H1 (cell line): ENCODE results near the gene TPO. TPM values are rescaled to one million over a fixed set of nuclear protein-coding genes. Genes with fewer than 3 reads are reported as not detected.

Source experiments
- CTCF ChIA-PET: fragments of 300-600 bp; sonication (Branson Sonifier 250); formaldehyde crosslinking; loops from one replicate; lab custom pipeline; 2021; ENCODE audit not compliant: partially characterized antibody; lab: Charles Lee
- POLR2A ChIA-PET: fragments of 300-600 bp; sonication (Branson Sonifier 250); formaldehyde crosslinking; loops from one replicate; lab custom pipeline; 2021; ENCODE audit warnings: inconsistent platforms; ENCODE audit not compliant: partially characterized antibody; lab: Charles Lee
- DNase-seq, 2 experiments: peaks; one replicate each; pipeline versions ENCODE4 v3.0.0 to v3.0.0-alpha.2; 2010 to 2022; ENCODE audit warnings: low spot score in 2 of 2, low read depth in 1 of 2, mixed read lengths in 1 of 2
- FAIRE-seq: peaks from 2 replicates; lab custom pipeline; 2011; peaks lifted over from hg19 to GRCh38; lab: Jason Lieb, UNC
- H2AFZ ChIP-seq: 2 replicates; pipeline ENCODE4 v1.8.1; 2012; ENCODE audit warnings: low read length, inconsistent platforms
- H2AK5ac ChIP-seq: 2 replicates; pipeline ENCODE4 v1.6.1; 2013; ENCODE audit warnings: low read depth, low read length
- H2BK120ac ChIP-seq: replicated peaks from 2 replicates; pipeline ENCODE3; 2013; ENCODE audit warnings: low read depth, low read length, inconsistent platforms
- H2BK12ac ChIP-seq: 2 replicates; pipeline ENCODE4 v1.6.1; 2013; ENCODE audit warnings: low read depth, low read length
- H2BK15ac ChIP-seq: 2 replicates; pipeline ENCODE4 v1.6.1; 2013; ENCODE audit warnings: low read length
- H2BK20ac ChIP-seq: 2 replicates; pipeline ENCODE4 v1.6.1; 2013; ENCODE audit warnings: low read length
- H2BK5ac ChIP-seq: 2 replicates; pipeline ENCODE4 v1.6.1; 2013; ENCODE audit warnings: low read depth, low read length
- H3K14ac ChIP-seq: 2 replicates; pipeline ENCODE4 v1.6.1; 2013; ENCODE audit warnings: inconsistent platforms; ENCODE audit not compliant: insufficient read length
- H3K18ac ChIP-seq: 2 replicates; pipeline ENCODE4 v1.6.1; 2013; ENCODE audit warnings: low read length; ENCODE audit errors: extremely low read depth
- H3K23ac ChIP-seq: 2 replicates; pipeline ENCODE4 v1.6.1; 2013; ENCODE audit warnings: inconsistent platforms; ENCODE audit not compliant: insufficient read length
- H3K23me2 ChIP-seq: 2 replicates; pipeline ENCODE4 v1.6.1; 2013; ENCODE audit warnings: low read depth, low read length
- H3K27ac ChIP-seq: 2 replicates; pipeline ENCODE4 v1.6.1; 2011; ENCODE audit warnings: low read depth, low read length, inconsistent platforms
- H3K27me3 ChIP-seq, 4 experiments: replicated peaks in 1 of 4; 1 replicate in 1 of 4; 2 replicates in 3 of 4; pipeline versions ENCODE4 v1.6.1 to v1.8.1; 2011 to 2013; ENCODE audit warnings: low read length in 3 of 4, mild to moderate bottlenecking in 3 of 4, inconsistent platforms in 2 of 4, mixed read lengths in 2 of 4, moderate library complexity in 1 of 4; ENCODE audit not compliant: control insufficient read depth in 3 of 4, insufficient read depth in 3 of 4; ENCODE audit errors: extremely low read depth in 1 of 4
- H3K36me3 ChIP-seq, 4 experiments: 2 replicates each; pipeline versions ENCODE4 v1.6.1 to v1.8.1; 2011 to 2013; ENCODE audit warnings: mild to moderate bottlenecking in 4 of 4, low read length in 3 of 4, moderate library complexity in 2 of 4, control low read depth in 1 of 4, inconsistent platforms in 1 of 4; ENCODE audit not compliant: insufficient read depth in 4 of 4, control insufficient read depth in 2 of 4
- H3K4ac ChIP-seq: replicated peaks from 2 replicates; pipeline ENCODE3; 2013; ENCODE audit warnings: low read length, low read depth, mixed read lengths, inconsistent platforms; ENCODE audit not compliant: insufficient read length
- H3K4me1 ChIP-seq, 4 experiments: replicated peaks in 1 of 4; 1 replicate in 1 of 4; 2 replicates in 3 of 4; pipeline versions ENCODE4 v1.6.1 to v1.8.1; 2011 to 2013; ENCODE audit warnings: low read length in 3 of 4, inconsistent platforms in 2 of 4, mixed read lengths in 1 of 4; ENCODE audit not compliant: insufficient read depth in 4 of 4, control insufficient read depth in 3 of 4
- H3K4me2 ChIP-seq, 2 experiments: 2 replicates each; pipeline versions ENCODE4 v1.6.1 to v1.8.1; 2011 to 2013; ENCODE audit warnings: low read depth in 2 of 2, low read length in 2 of 2, control low read depth in 1 of 2, inconsistent platforms in 1 of 2, mild to moderate bottlenecking in 1 of 2; ENCODE audit not compliant: insufficient read depth in 1 of 2
- H3K4me3 ChIP-seq, 4 experiments: fragments of 200-600, 300-600 bp in 1 of 4; sonication (generic), shearing (Covaris generic), sonication (Bioruptor Twin) in 1 of 4; 2 replicates each; pipeline versions ENCODE4 v1.5.1 to v1.8.1; 2011 to 2016; ENCODE audit warnings: low read length in 4 of 4, low read depth in 3 of 4, control low read depth in 2 of 4, inconsistent platforms in 2 of 4, mild to moderate bottlenecking in 2 of 4, mixed read lengths in 1 of 4, moderate library complexity in 1 of 4; ENCODE audit not compliant: insufficient read depth in 2 of 4; ENCODE audit errors: extremely low read depth in 1 of 4
- H3K56ac ChIP-seq: replicated peaks from 2 replicates; pipeline ENCODE3; 2013; ENCODE audit warnings: low read depth, mild to moderate bottlenecking, mixed read lengths, low read length, inconsistent platforms; ENCODE audit not compliant: insufficient read length
- H3K79me1 ChIP-seq: 2 replicates; pipeline ENCODE4 v1.6.1; 2013; ENCODE audit warnings: low read depth, low read length, control low read depth
- H3K79me2 ChIP-seq, 2 experiments: 2 replicates each; pipeline versions ENCODE4 v1.6.1 to v1.8.1; 2012 to 2013; ENCODE audit warnings: low read length in 2 of 2, mild to moderate bottlenecking in 2 of 2, inconsistent platforms in 1 of 2; ENCODE audit not compliant: insufficient read depth in 2 of 2, control insufficient read depth in 1 of 2
- H3K9ac ChIP-seq, 4 experiments: replicated peaks in 1 of 4; 1 replicate in 1 of 4; 2 replicates in 3 of 4; pipeline versions ENCODE4 v1.6.1 to v1.8.1; 2011 to 2013; ENCODE audit warnings: low read depth in 3 of 4, low read length in 3 of 4, control low read depth in 2 of 4, mild to moderate bottlenecking in 2 of 4, moderate library complexity in 2 of 4, inconsistent platforms in 1 of 4; ENCODE audit errors: extremely low read depth in 1 of 4
- H3K9me3 ChIP-seq, 2 experiments: 2 replicates each; pipeline versions ENCODE4 v1.6.1 to v1.8.1; 2012 to 2013; ENCODE audit warnings: mild to moderate bottlenecking in 2 of 2, moderate library complexity in 2 of 2, control low read depth in 1 of 2, inconsistent platforms in 1 of 2, low read depth in 1 of 2, low read length in 1 of 2, mixed read lengths in 1 of 2; ENCODE audit not compliant: insufficient read depth in 2 of 2
- H4K20me1 ChIP-seq, 2 experiments: replicated peaks in 1 of 2; 2 replicates each; pipeline versions ENCODE3 to v1.8.1; 2011 to 2013; ENCODE audit warnings: inconsistent platforms in 2 of 2, low read length in 2 of 2, mild to moderate bottlenecking in 1 of 2; ENCODE audit not compliant: insufficient read depth in 2 of 2, control insufficient read depth in 1 of 2
- H4K5ac ChIP-seq: 2 replicates; pipeline ENCODE4 v1.6.1; 2013; ENCODE audit warnings: low read length, low read depth, mixed read lengths, inconsistent platforms; ENCODE audit not compliant: insufficient read length
- H4K8ac ChIP-seq: 2 replicates; pipeline ENCODE4 v1.8.0; 2013; ENCODE audit warnings: mild to moderate bottlenecking, moderate library complexity, low read length, inconsistent platforms; ENCODE audit not compliant: insufficient read depth; ENCODE audit errors: extremely low read depth
- H4K91ac ChIP-seq: replicated peaks from 2 replicates; pipeline ENCODE3; 2013; ENCODE audit warnings: low read length, mixed read lengths, inconsistent platforms; ENCODE audit not compliant: insufficient read length
- CHD1 ChIP-seq: IDR thresholded peaks from 2 replicates; pipeline ENCODE4 v1.6.1; 2012; ENCODE audit warnings: low read depth, low read length, improper control_type of control experiment
- FOSL1 ChIP-seq: IDR thresholded peaks from 2 replicates; pipeline ENCODE4 v1.6.1; 2011; ENCODE audit warnings: mild to moderate bottlenecking, low read depth, low read length, moderate library complexity; ENCODE audit not compliant: insufficient read depth
- JUN ChIP-seq: IDR thresholded peaks from 2 replicates; pipeline ENCODE4 v1.6.1; 2011; ENCODE audit warnings: low read depth, mild to moderate bottlenecking, improper control_type of control experiment, low read length
- NANOG ChIP-seq: IDR thresholded peaks from 2 replicates; pipeline ENCODE4 v1.6.1; 2011; ENCODE audit warnings: low read length, low read depth, mild to moderate bottlenecking, inconsistent platforms; ENCODE audit not compliant: insufficient read depth, poor library complexity, severe bottlenecking
- POLR2A ChIP-seq, 2 experiments: IDR thresholded peaks; 1 replicate in 1 of 2; 2 replicates in 1 of 2; pipeline ENCODE4 v1.6.1; 2011; ENCODE audit warnings: low read depth in 2 of 2, low read length in 2 of 2, mild to moderate bottlenecking in 2 of 2; ENCODE audit errors: control extremely low read depth in 1 of 2
- SUZ12 ChIP-seq: fragments of 200-600 bp; sonication (generic); IDR thresholded peaks from 2 replicates; pipeline ENCODE4 v1.6.1; 2012; ENCODE audit warnings: mild to moderate bottlenecking, inconsistent platforms, low read length, moderate library complexity, mixed read lengths
- TBP ChIP-seq: IDR thresholded peaks from 2 replicates; pipeline ENCODE4 v1.6.1; 2011; ENCODE audit warnings: low read depth, low read length, improper control_type of control experiment
- ZNF274 ChIP-seq: IDR thresholded peaks from 2 replicates; pipeline ENCODE4 v1.7.0; 2012; ENCODE audit warnings: low read length, borderline replicate concordance; ENCODE audit errors: extremely low read depth
- WGBS, 2 experiments: shearing (Covaris generic) in 1 of 2; methylation state at CpG; one replicate each; pipeline versions ENCODE4 v1.1.6 to v1.1.7; 2013 to 2015; ENCODE audit warnings: low lambda C conversion rate in 2 of 2, mixed read lengths in 2 of 2, inconsistent platforms in 1 of 2, low coverage in 1 of 2, missing lambda C conversion rate in 1 of 2; ENCODE audit not compliant: insufficient replicate concordance in 2 of 2, insufficient coverage in 1 of 2, insufficient read length in 1 of 2; ENCODE audit errors: extremely low coverage in 1 of 2, missing lambda C conversion rate in 1 of 2; 5-methylcytosine and 5-hydroxymethylcytosine counted together
- polyA plus RNA-seq, 7 experiments: library from polyadenylated mRNA; depleted of rRNA in 3 of 7; stranded (reverse) in 5 of 7; unstranded in 2 of 7; fragments of >200 nt in 5 of 7; fragments of 200-250 nt in 2 of 7; gene quantifications; 1 replicate in 5 of 7; 2 replicates in 1 of 7; 4 replicates in 1 of 7; pipeline versions ENCODE4 v1.2.1 to v1.2.3, GENCODE V29; 2011 to 2013; ENCODE audit warnings: missing spikeins in 2 of 7, mixed read lengths in 2 of 7
- total RNA-seq: library from RNA; stranded (reverse); fragmentation: NEBNext Ultra II Directional; extraction: Animal tissue kit (Norgen Biotek cat#: 25700); gene quantifications from 2 replicates; pipeline ENCODE4 v1.2.1, GENCODE V29; 2021
- TF ChIP-seq, protein P1 (sequence below), 3 experiments: IDR thresholded peaks; 1 replicate in 2 of 3; 2 replicates in 1 of 3; pipeline versions ENCODE4 v1.5.1 to v1.6.1; 2011; ENCODE audit warnings: low read length in 3 of 3, mild to moderate bottlenecking in 3 of 3, inconsistent platforms in 2 of 3, low read depth in 1 of 3, moderate library complexity in 1 of 3; ENCODE audit not compliant: insufficient read depth in 1 of 3; ENCODE audit errors: control extremely low read depth in 1 of 3

TPO gene
- total and polyA plus RNA-seq, 2 of the 8 experiments (the other 6 are each of a cell fraction or from before 2014, with no cell fraction given) = not detected

DNA sequence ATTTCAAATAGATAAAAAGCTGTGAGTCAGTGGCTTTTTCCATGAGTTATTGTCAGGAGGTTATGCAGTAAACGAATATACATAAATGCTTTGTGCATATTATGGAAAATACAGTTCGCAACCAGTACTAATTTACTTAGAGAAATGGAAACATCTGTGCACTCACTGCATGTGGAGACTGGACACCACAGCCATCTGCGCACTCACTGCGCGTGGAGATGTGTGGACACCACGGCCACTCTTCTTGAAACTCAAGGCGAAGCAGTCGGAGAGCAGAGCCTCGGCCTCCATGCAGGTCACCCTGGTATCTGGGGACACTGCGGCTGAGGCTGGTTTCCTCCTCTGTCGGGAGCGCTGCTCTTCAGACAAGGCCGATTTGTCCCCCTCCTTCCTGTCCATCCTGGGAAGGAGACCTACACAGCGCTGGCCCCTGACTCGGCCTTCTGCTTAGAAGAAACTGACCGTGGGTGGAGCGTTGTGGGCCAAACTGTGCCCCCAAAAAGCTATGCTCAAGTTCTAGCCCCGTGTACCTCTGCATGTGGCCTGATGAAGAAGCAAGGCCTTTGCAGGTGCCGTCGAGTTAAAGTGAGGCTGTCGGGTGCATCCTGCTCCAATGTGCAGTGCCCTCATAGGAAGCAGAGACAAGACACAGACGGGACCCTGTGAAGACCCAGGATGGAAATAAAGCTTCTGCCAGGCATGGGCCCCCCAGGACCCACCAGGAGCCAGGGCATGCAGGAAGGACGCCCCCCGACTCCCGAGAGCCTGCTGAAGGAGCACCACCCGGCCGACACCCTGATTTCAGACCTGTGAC, 88.0 kb downstream of the TPO start:
- H3K23ac ChIP-seq = no peak overlapping the region
- ChIA-PET POLR2A (no interaction called here), CTCF (interaction anchor here (1.1 kb wide), 1 partner anchor 13 kb away, joined by 4 read pairs; no protein-coding TSS in a partner anchor)
- no peak for TF ChIP-seq ZNF274
- no peak for TF ChIP-seq TBP
- TF ChIP-seq, protein P1, sequence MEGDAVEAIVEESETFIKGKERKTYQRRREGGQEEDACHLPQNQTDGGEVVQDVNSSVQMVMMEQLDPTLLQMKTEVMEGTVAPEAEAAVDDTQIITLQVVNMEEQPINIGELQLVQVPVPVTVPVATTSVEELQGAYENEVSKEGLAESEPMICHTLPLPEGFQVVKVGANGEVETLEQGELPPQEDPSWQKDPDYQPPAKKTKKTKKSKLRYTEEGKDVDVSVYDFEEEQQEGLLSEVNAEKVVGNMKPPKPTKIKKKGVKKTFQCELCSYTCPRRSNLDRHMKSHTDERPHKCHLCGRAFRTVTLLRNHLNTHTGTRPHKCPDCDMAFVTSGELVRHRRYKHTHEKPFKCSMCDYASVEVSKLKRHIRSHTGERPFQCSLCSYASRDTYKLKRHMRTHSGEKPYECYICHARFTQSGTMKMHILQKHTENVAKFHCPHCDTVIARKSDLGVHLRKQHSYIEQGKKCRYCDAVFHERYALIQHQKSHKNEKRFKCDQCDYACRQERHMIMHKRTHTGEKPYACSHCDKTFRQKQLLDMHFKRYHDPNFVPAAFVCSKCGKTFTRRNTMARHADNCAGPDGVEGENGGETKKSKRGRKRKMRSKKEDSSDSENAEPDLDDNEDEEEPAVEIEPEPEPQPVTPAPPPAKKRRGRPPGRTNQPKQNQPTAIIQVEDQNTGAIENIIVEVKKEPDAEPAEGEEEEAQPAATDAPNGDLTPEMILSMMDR (IDR thresholded peaks at IDR 0.05; ENCODE audit: control extremely low read depth in 1 of 3, insufficient read depth in 1 of 3, low read depth in 1 of 3, low read length in 3 of 3) = no peak
- no peak for TF ChIP-seq FOSL1
- no peak for TF ChIP-seq SUZ12
- TF ChIP-seq JUN = no peak
- no peak for TF ChIP-seq POLR2A (IDR thresholded peaks at IDR 0.05; ENCODE audit: control extremely low read depth in 1 of 2, low read depth in 2 of 2, low read length in 2 of 2)
- TF ChIP-seq CHD1 = no peak
- no peak for TF ChIP-seq NANOG
- H4K8ac ChIP-seq = no peak overlapping the region
- H3K56ac ChIP-seq = no peak overlapping the region
- no peak overlapping the region for H3K14ac ChIP-seq
- H2BK120ac ChIP-seq = no peak overlapping the region
- H3K27me3 ChIP-seq = no peaks in the 10 kb centered on the region
- H2BK20ac ChIP-seq = no peak overlapping the region
- H3K79me1 ChIP-seq = no peaks in the 10 kb centered on the region
- H2AK5ac ChIP-seq = no peak overlapping the region
- H3K9me3 ChIP-seq = no peaks in the 10 kb centered on the region
- DNase-seq (no peak), FAIRE-seq (no peak)
- no peaks in the 10 kb centered on the region for H3K79me2 ChIP-seq
- H3K18ac ChIP-seq = no peak overlapping the region
- no peak overlapping the region for H3K4me2 ChIP-seq
- no peak overlapping the region for H2BK15ac ChIP-seq
- no peak overlapping the region for H3K9ac ChIP-seq
- no peaks in the 10 kb centered on the region for H3K36me3 ChIP-seq
- no peaks in the 10 kb centered on the region for H3K4me1 ChIP-seq
- H4K5ac ChIP-seq = no peak overlapping the region
- no peaks in the 10 kb centered on the region for H3K23me2 ChIP-seq
- 89% methylated on average over 27 of the region's 27 CpGs; no CpG with 5 or more reads in 1 of the 2 experiments for WGBS, 2 experiments
- H4K20me1 ChIP-seq = no peaks in the 10 kb centered on the region
- H2BK12ac ChIP-seq = no peak overlapping the region
- H3K4ac ChIP-seq = no peak overlapping the region
- H4K91ac ChIP-seq = no peak overlapping the region
- H2BK5ac ChIP-seq = no peak overlapping the region
- H3K4me3 ChIP-seq = no peak overlapping the region
- H2AFZ ChIP-seq = no peak overlapping the region
- H3K27ac ChIP-seq = no peak overlapping the region
